ENCODE measurements around the gene FTHL17.

DNA sequence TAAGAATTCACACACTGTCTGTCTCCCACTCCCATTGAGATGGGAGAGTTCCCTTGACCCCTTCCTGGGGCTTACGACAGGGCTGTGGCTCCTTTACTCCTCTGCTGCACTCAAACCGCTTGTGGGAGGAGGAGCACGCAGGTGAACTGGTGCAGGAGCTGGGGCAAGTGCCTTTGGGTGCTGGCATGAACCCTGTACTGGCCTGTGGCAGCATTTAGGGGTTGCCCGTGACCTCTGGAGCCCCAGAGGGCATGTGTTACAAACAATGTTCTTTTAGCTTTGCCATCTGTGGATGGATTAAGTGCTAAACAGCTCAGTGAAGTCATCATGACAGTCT is 21.8 kb upstream of the FTHL17 start:
- TF ChIP-seq POLR2A (IDR thresholded peaks at IDR 0.05) (no peak), CTCF (IDR thresholded peaks at IDR 0.05) (no peak)
